Endothelial cell of umbilical vein (primary cell): Measurements from ENCODE around the gene DDX25. TPM values are rescaled to one million over a fixed set of nuclear protein-coding genes. Genes with fewer than 3 reads are reported as not detected.

Experiments used
- BruUV-seq: library from RNA; stranded (reverse); fragments of 400-500 nt; replicated peaks from 2 replicates; lab custom pipeline; 2021; lab: Mats Ljungman, UMichigan
- CTCF ChIA-PET: fragments of 300-600, 350-600 bp; sonication (Branson Sonifier 250); formaldehyde crosslinking; loops from one replicate; lab custom pipeline; 2021; ENCODE audit warnings: antibody characterized with exemption, inconsistent platforms; lab: Charles Lee
- POLR2A ChIA-PET: fragments of 300-600, 350-600 bp; sonication (Branson Sonifier 250); formaldehyde crosslinking; loops from one replicate; lab custom pipeline; 2021; ENCODE audit warnings: antibody characterized with exemption, inconsistent platforms; lab: Charles Lee
- DNase-seq: peaks from one replicate; pipeline ENCODE4 v3.0.0-alpha.2; 2011; ENCODE audit warnings: low read depth, low spot score
- FAIRE-seq: peaks from 2 replicates; lab custom pipeline; 2011; peaks lifted over from hg19 to GRCh38; lab: Jason Lieb, UNC
- H2AFZ ChIP-seq: 2 replicates; pipeline ENCODE4 v1.6.0; 2012; ENCODE audit warnings: low read depth, low read length, control low read depth, inconsistent platforms
- H3K27ac ChIP-seq: 2 replicates; pipeline ENCODE4 v1.5.1; 2011; ENCODE audit warnings: low read depth, mild to moderate bottlenecking, control low read depth, low read length, moderate library complexity; ENCODE audit not compliant: insufficient read depth
- H3K27me3 ChIP-seq, 2 experiments: 2 replicates each; pipeline versions ENCODE4 v1.6.0 to v1.6.1; 2011; ENCODE audit warnings: low read length in 2 of 2, mixed read lengths in 1 of 2; ENCODE audit not compliant: control insufficient read depth in 2 of 2, insufficient read depth in 2 of 2
- H3K36me3 ChIP-seq, 2 experiments: 2 replicates in 1 of 2; 3 replicates in 1 of 2; pipeline ENCODE4 v1.5.1; 2011; ENCODE audit warnings: low read length in 2 of 2, mild to moderate bottlenecking in 1 of 2, moderate library complexity in 1 of 2; ENCODE audit not compliant: control insufficient read depth in 2 of 2, insufficient read depth in 2 of 2; ENCODE audit errors: extremely low read depth in 1 of 2
- H3K4me1 ChIP-seq: 3 replicates; pipeline ENCODE4 v1.5.1; 2011; ENCODE audit warnings: mild to moderate bottlenecking, low read length; ENCODE audit not compliant: control insufficient read depth, insufficient read depth; ENCODE audit errors: extremely low read depth
- H3K4me2 ChIP-seq: 2 replicates; pipeline ENCODE4 v1.6.1; 2011; ENCODE audit warnings: low read length, control low read depth, mixed read lengths; ENCODE audit not compliant: insufficient read depth
- H3K4me3 ChIP-seq, 3 experiments: fragments of 200-600 bp in 1 of 3; sonication (generic), shearing (Covaris generic) in 1 of 3; replicated peaks in 1 of 3; 2 replicates each; pipeline ENCODE4 v1.5.1; 2011 to 2016; ENCODE audit warnings: control low read depth in 3 of 3, low read length in 3 of 3, mild to moderate bottlenecking in 2 of 3, inconsistent platforms in 1 of 3, low read depth in 1 of 3, moderate library complexity in 1 of 3; ENCODE audit not compliant: insufficient read depth in 1 of 3
- H3K79me2 ChIP-seq: 2 replicates; pipeline ENCODE4 v1.6.0; 2012; ENCODE audit warnings: low read length, inconsistent platforms; ENCODE audit not compliant: control insufficient read depth, insufficient read depth
- H3K9ac ChIP-seq: replicated peaks from 2 replicates; pipeline ENCODE3; 2011; ENCODE audit warnings: low read length, control low read depth; ENCODE audit not compliant: insufficient read depth; ENCODE audit errors: extremely low read depth
- H3K9me1 ChIP-seq: replicated peaks from 3 replicates; pipeline ENCODE4 v1.6.0; 2011; ENCODE audit warnings: mild to moderate bottlenecking, low read length; ENCODE audit not compliant: control insufficient read depth, insufficient read depth; ENCODE audit errors: extremely low read depth
- H3K9me3 ChIP-seq: replicated peaks from 2 replicates; pipeline ENCODE4 v1.5.1; 2012; ENCODE audit warnings: low read length, inconsistent platforms; ENCODE audit not compliant: control insufficient read depth, insufficient read depth
- H4K20me1 ChIP-seq: replicated peaks from 2 replicates; pipeline ENCODE3; 2011; ENCODE audit warnings: mild to moderate bottlenecking, low read length; ENCODE audit not compliant: control insufficient read depth, insufficient read depth; ENCODE audit errors: extremely low read depth
- CTCF ChIP-seq, 2 donors: IDR thresholded peaks; 1 replicate in 1 of 2; 2 replicates in 1 of 2; pipeline ENCODE4 v1.5.1; 2011; ENCODE audit warnings: low read length in 2 of 2, mild to moderate bottlenecking in 2 of 2, moderate library complexity in 2 of 2, control low read depth in 1 of 2, inconsistent platforms in 1 of 2, low read depth in 1 of 2; ENCODE audit not compliant: insufficient read depth in 1 of 2; ENCODE audit errors: extremely low read depth in 1 of 2
- EZH2 ChIP-seq: IDR thresholded peaks from 2 replicates; pipeline ENCODE4 v1.6.1; 2012; ENCODE audit warnings: borderline replicate concordance, low read depth, mild to moderate bottlenecking, moderate library complexity, low read length, inconsistent platforms; ENCODE audit not compliant: severe bottlenecking
- FOS ChIP-seq: IDR thresholded peaks from 2 replicates; pipeline ENCODE4 v1.6.1; 2011; ENCODE audit warnings: mild to moderate bottlenecking, low read length, moderate library complexity, borderline replicate concordance; ENCODE audit not compliant: insufficient read depth
- GATA2 ChIP-seq: IDR thresholded peaks from 2 replicates; pipeline ENCODE4 v1.7.0; 2011; ENCODE audit warnings: low read depth, mild to moderate bottlenecking, moderate library complexity, mixed read lengths, low read length; ENCODE audit not compliant: insufficient read length, insufficient read depth
- JUN ChIP-seq: IDR thresholded peaks from 2 replicates; pipeline ENCODE4 v1.6.1; 2011; ENCODE audit warnings: borderline replicate concordance, low read depth; ENCODE audit not compliant: insufficient read length, insufficient read depth
- MAX ChIP-seq: IDR thresholded peaks from 2 replicates; pipeline ENCODE4 v1.6.1; 2011; ENCODE audit not compliant: insufficient read depth, insufficient read length
- MYC ChIP-seq: IDR thresholded peaks from one replicate; pipeline ENCODE4 v1.6.1; 2011; ENCODE audit warnings: mild to moderate bottlenecking, low read depth, low read length
- POLR2A ChIP-seq: IDR thresholded peaks from 2 replicates; pipeline ENCODE4 v1.6.1; 2012; ENCODE audit warnings: low read depth, mild to moderate bottlenecking, control low read depth, low read length
- POLR2AphosphoS5 ChIP-seq: IDR thresholded peaks from 2 replicates; pipeline ENCODE4 v1.6.1; 2012; ENCODE audit warnings: low read depth, mild to moderate bottlenecking, control low read depth, low read length, moderate library complexity; ENCODE audit not compliant: insufficient read depth
- dilution Hi-C: fragments of 300-500 bp; cut with MboI; formaldehyde crosslinking; loops from one replicate; pipeline ENCODE4 v1.15.0; 2019; ENCODE audit warnings: low sequenced_read_pairs; ENCODE audit not compliant: extremely low pct_ligation_motif_present
- intact Hi-C: fragments of 100-400 bp; cut with micrococcal nuclease; formaldehyde crosslinking; loops from one replicate; pipeline ENCODE4 v1.10.0; 2022
- polyA plus RNA-seq, 4 experiments: library from polyadenylated mRNA; depleted of rRNA in 3 of 4; stranded (reverse) in 3 of 4; unstranded in 1 of 4; fragments of >200 nt; gene quantifications; 2 replicates each; pipeline versions ENCODE4 v1.2.1 to v1.2.3, GENCODE V29; 2011 to 2012; ENCODE audit warnings: missing spikeins in 1 of 4
- total RNA-seq: library from RNA; stranded (reverse); gene quantifications from 2 replicates; pipeline ENCODE4 v1.2.3, GENCODE V29; 2021

DDX25 gene
- total and polyA plus RNA-seq, 2 donors (not counting 3 experiments of a cell fraction or from before 2014, with no cell fraction given), result not detected

GRCh38 chr11:125892071-125892470, 12.2 kb upstream of the DDX25 start:
- no peak overlapping the region for H3K9ac ChIP-seq
- no peak for FAIRE-seq
- peak; percentile 9 for DNase-seq
- no peaks in the 10 kb centered on the region for H3K9me1 ChIP-seq
- peaks cover 24% of the 10 kb centered on the region for H3K4me1 ChIP-seq
- BruUV-seq, result no TSS peak
- intact Hi-C loops (no loop called here), dilution Hi-C loops (no loop called here)
- ChIA-PET CTCF (interaction anchor here (1.2 kb wide), 1 partner anchor 11 kb away, joined by 5 read pairs; the partner anchor contains the start of gene PUS3), POLR2A (no interaction called here)
- peaks cover 76% of the 10 kb centered on the region for H3K79me2 ChIP-seq
- no peak overlapping the region for H2AFZ ChIP-seq
- H3K4me2 ChIP-seq, result no peak overlapping the region
- no peak overlapping the region for H3K27ac ChIP-seq
- H3K36me3 ChIP-seq, result peaks cover 2 to 14% of the 10 kb centered on the region in 2 experiments
- no peak overlapping the region for H3K4me3 ChIP-seq
- H3K27me3 ChIP-seq, result no peaks in the 10 kb centered on the region
- H3K9me3 ChIP-seq, result no peaks in the 10 kb centered on the region
- TF ChIP-seq MYC (no peak), FOS (peak; percentile 20)
- no peaks in the 10 kb centered on the region for H4K20me1 ChIP-seq

- Histone ChIP-seq H3K79me2 (peaks cover 84% of the 10 kb centered on the region), H2AFZ (no peak overlapping the region), H3K27ac (no peak overlapping the region), H3K9me3 (no peaks in the 10 kb centered on the region), H3K36me3 (peaks cover 2 to 16% of the 10 kb centered on the region in 2 experiments), H3K9me1 (no peaks in the 10 kb centered on the region), H4K20me1 (no peaks in the 10 kb centered on the region), H3K4me1 (peaks cover 24% of the 10 kb centered on the region), H3K4me2 (no peak overlapping the region), H3K4me3 (no peak overlapping the region), H3K27me3 (no peaks in the 10 kb centered on the region), H3K9ac (no peak overlapping the region)
- dilution Hi-C loops (no loop called here), intact Hi-C loops (no loop called here)
- no TSS peak for BruUV-seq
- POLR2A ChIA-PET, result no interaction called here
- CTCF ChIA-PET, result interaction anchor here (1.1 kb wide), 1 partner anchor 10 kb away, joined by 4 read pairs; the partner anchor contains the start of gene PUS3
- no peak for TF ChIP-seq MAX
- TF ChIP-seq GATA2, result no peak
- TF ChIP-seq FOS, result no peak
- TF ChIP-seq EZH2, result no peak
- TF ChIP-seq POLR2AphosphoS5, result no peak
- TF ChIP-seq MYC, result no peak
- TF ChIP-seq POLR2A, result no peak
- no peak for TF ChIP-seq CTCF (IDR thresholded peaks at IDR 0.05; ENCODE audit: extremely low read depth in 1 of 2, insufficient read depth in 1 of 2, low read depth in 1 of 2, low read length in 2 of 2)
- no peak for TF ChIP-seq JUN
- no peak for FAIRE-seq
- no peak for DNase-seq
Observed at GRCh38 chr11:125892994-125893393, 11.3 kb upstream of the DDX25 start.
